ENCODE results near the gene ESR2.
"Not testable (repeated sequence)": the region's sequence is repeated elsewhere in the genome, so short reads cannot be mapped to it uniquely, and the experiment has no call there.

The ESR2 gene

DNA sequence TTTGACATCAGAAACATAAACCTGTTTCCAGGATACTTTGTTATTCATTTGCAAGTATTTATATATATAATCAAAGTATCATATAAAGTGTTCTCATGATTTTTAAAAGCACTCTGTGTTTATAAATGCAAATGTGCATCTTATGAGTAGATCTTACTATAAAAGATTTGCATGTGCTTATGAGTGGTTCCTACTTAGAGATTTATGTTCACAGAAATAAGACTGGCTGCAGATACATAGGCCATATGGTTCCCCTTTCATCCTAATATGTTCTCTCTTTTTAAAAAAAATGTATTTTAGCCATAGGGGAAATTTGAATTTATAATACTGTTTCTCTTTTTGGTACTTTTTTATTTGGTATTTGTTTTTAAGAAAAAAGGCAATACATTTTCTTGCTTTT is 174.2 kb downstream of the ESR2 start:
- H3K27me3 ChIP-seq (ENCODE audit: control insufficient read depth in 1 of 2, insufficient read depth in 2 of 2, low read length in 2 of 2) = no peaks in the 10 kb centered on the region
- H3K9ac ChIP-seq (ENCODE audit: low read depth in 1 of 2, low read length in 2 of 2) = no peak overlapping the region
- H3K27ac ChIP-seq (ENCODE audit: low read depth, low read length) = no peak overlapping the region
- H3K9me3 ChIP-seq (ENCODE audit: control insufficient read depth in 1 of 2, low read length in 2 of 2) = no peaks in the 10 kb centered on the region
- no peak overlapping the region for H3K4me3 ChIP-seq (ENCODE audit: low read depth in 1 of 2, low read length in 2 of 2)
- H3K4me1 ChIP-seq (ENCODE audit: control insufficient read depth in 1 of 2, insufficient read depth in 2 of 2, low read length in 2 of 2) = peaks cover 0 to 2% of the 10 kb centered on the region in 2 donors
- H3K36me3 ChIP-seq (ENCODE audit: control insufficient read depth in 1 of 2, insufficient read depth in 2 of 2, low read length in 2 of 2) = peaks cover 14 to 46% of the 10 kb centered on the region in 2 donors

DNA sequence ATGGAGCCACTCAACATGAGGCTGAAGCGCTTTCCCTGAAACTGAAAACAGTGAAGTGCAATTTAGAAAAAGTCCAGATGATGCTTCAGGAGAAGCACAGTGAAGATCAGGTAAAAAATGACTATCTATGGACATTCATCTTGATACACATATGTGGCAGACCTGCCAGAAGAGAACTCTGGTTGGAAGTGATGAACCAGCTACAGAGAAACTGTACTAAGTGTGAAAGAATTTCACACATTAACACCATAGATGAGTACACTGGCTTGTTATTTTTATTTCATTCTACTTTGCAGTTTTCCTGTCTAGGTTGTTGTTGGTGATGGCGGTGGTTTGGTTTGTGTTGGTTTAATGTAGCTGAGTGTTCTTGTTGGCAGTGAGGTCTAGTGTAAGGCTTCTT is 174.7 kb downstream of the ESR2 start:
- no peak overlapping the region for H3K27ac ChIP-seq (ENCODE audit: low read depth, low read length)
- no peaks in the 10 kb centered on the region for H3K9me3 ChIP-seq (ENCODE audit: control insufficient read depth in 1 of 2, low read length in 2 of 2)
- peaks cover 12 to 48% of the 10 kb centered on the region in 2 donors for H3K36me3 ChIP-seq (ENCODE audit: control insufficient read depth in 1 of 2, insufficient read depth in 2 of 2, low read length in 2 of 2)
- no peaks in the 10 kb centered on the region for H3K27me3 ChIP-seq (ENCODE audit: control insufficient read depth in 1 of 2, insufficient read depth in 2 of 2, low read length in 2 of 2)
- no peak overlapping the region for H3K9ac ChIP-seq (ENCODE audit: low read depth in 1 of 2, low read length in 2 of 2)
- peaks cover 0 to 7% of the 10 kb centered on the region in 2 donors for H3K4me1 ChIP-seq (ENCODE audit: control insufficient read depth in 1 of 2, insufficient read depth in 2 of 2, low read length in 2 of 2)
- H3K4me3 ChIP-seq (ENCODE audit: low read depth in 1 of 2, low read length in 2 of 2) = no peak overlapping the region

DNA sequence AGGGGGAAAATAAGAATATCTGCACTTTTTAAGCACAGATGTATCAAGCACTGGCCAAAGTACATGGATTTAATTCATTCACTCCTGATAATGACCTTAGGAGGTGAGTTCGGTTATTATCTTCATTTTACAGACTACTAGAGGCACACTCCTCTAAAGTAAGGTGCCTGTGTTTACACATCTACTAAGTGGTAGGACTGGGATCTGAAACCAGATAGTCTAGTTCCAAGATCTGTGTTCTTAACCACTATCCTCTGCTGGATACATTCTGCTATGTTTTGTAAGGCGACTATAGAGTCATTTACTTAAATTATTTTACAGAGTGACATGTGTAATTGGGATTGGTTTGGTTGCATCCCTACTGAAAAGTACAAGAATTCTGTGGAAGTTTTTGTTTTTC is 175.3 kb downstream of the ESR2 start:
- Histone ChIP-seq H3K4me3 (ENCODE audit: low read depth in 1 of 2, low read length in 2 of 2) (no peak overlapping the region), H3K4me1 (ENCODE audit: control insufficient read depth in 1 of 2, insufficient read depth in 2 of 2, low read length in 2 of 2) (peaks cover 0 to 10% of the 10 kb centered on the region in 2 donors), H3K27ac (ENCODE audit: low read depth, low read length) (no peak overlapping the region), H3K36me3 (ENCODE audit: control insufficient read depth in 1 of 2, insufficient read depth in 2 of 2, low read length in 2 of 2) (peaks cover 12 to 51% of the 10 kb centered on the region in 2 donors), H3K9ac (ENCODE audit: low read depth in 1 of 2, low read length in 2 of 2) (no peak overlapping the region), H3K27me3 (ENCODE audit: control insufficient read depth in 1 of 2, insufficient read depth in 2 of 2, low read length in 2 of 2) (no peaks in the 10 kb centered on the region), H3K9me3 (ENCODE audit: control insufficient read depth in 1 of 2, low read length in 2 of 2) (no peaks in the 10 kb centered on the region)

DNA sequence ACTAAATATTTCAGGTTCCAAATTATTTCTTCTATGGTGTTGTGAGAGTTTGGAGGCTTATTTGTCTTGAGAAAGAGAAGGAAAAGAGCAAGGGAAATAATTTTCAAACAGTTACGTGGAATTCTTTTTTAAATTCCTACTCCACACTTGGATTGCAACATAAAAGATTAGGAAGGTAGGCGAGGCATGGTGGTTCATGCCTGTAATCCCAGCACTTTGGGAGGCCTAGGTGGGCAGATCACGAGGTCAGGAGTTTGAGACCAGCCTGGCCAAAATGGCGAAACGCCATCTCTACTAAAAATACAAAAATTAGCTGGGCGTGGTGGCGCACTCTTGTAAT is 175.8 kb downstream of the ESR2 start:
- not testable (repeated sequence) for H3K4me1 ChIP-seq (ENCODE audit: control insufficient read depth in 1 of 2, insufficient read depth in 2 of 2, low read length in 2 of 2); H3K9ac ChIP-seq (ENCODE audit: low read depth in 1 of 2, low read length in 2 of 2); H3K27me3 ChIP-seq (ENCODE audit: control insufficient read depth in 1 of 2, insufficient read depth in 2 of 2, low read length in 2 of 2); H3K4me3 ChIP-seq (ENCODE audit: low read depth in 1 of 2, low read length in 2 of 2); H3K9me3 ChIP-seq (ENCODE audit: control insufficient read depth in 1 of 2, low read length in 2 of 2); H3K27ac ChIP-seq (ENCODE audit: low read depth, low read length)
- H3K36me3 ChIP-seq (ENCODE audit: control insufficient read depth in 1 of 2, insufficient read depth in 2 of 2, low read length in 2 of 2) = peaks cover 12 to 48% of the 10 kb centered on the region in 2 donors

DNA sequence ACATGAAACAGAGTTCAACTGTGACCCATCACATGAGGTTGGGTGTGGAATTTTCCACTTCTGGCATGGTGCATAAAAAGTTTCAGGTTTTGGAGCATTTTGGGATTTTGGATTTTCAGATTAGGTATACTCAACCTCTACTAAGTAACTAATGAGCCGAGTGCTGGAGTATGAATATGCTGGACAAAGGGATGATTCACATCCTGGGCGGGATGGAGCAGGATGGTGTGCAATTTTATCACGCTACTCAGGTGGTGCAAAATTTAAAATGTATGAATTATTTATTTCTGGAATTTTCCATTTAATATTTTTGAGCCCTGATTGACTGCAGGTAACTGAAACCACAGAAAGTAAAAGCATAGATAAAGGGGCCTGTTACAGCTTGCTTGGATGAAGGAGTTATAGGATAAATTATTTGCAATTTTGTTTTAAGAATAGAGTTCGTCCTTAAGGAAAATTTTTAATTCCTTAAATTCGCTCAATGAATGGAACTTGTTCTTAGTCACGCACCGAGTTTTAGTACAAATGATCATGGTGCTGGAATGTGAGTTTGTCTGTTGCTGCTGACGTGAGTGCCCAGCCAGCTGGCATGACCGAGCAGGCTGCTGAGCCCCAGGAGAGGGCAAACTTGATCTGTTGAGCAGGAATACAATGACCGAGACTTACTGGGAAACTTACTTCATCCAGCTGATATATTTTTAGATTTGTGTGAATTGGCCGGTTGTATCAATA is 176.3 kb downstream of the ESR2 start:
- no peak overlapping the region for H3K9ac ChIP-seq (ENCODE audit: low read depth in 1 of 2, low read length in 2 of 2)
- H3K4me3 ChIP-seq (ENCODE audit: low read depth in 1 of 2, low read length in 2 of 2) = no peak overlapping the region
- H3K4me1 ChIP-seq (ENCODE audit: control insufficient read depth in 1 of 2, insufficient read depth in 2 of 2, low read length in 2 of 2) = peaks cover 0 to 10% of the 10 kb centered on the region in 2 donors
- H3K36me3 ChIP-seq (ENCODE audit: control insufficient read depth in 1 of 2, insufficient read depth in 2 of 2, low read length in 2 of 2) = peaks cover 12 to 44% of the 10 kb centered on the region in 2 donors
- no peaks in the 10 kb centered on the region for H3K9me3 ChIP-seq (ENCODE audit: control insufficient read depth in 1 of 2, low read length in 2 of 2)
- H3K27ac ChIP-seq (ENCODE audit: low read depth, low read length) = no peak overlapping the region
- no peaks in the 10 kb centered on the region for H3K27me3 ChIP-seq (ENCODE audit: control insufficient read depth in 1 of 2, insufficient read depth in 2 of 2, low read length in 2 of 2)

DNA sequence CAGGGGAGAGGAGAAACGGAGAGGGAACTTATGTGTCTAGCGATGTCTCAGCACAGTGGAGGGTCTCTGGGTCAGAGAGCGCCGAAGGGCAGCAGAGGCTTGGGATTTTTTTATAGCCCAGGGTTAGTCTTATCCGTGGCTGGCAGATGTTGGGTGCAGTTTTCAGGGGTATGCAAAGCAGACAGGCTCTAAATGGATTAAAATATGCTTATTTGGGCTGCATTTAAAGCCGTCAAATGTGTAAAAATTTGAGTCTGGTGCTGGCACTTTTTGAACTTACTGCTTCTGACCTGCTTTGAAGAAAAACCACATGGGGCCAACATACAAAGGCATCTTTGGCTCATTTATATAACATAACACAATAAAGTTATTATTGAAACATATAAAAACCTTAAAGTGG is 178.8 kb downstream of the ESR2 start:
- H3K27ac ChIP-seq (ENCODE audit: low read depth, low read length) = no peak overlapping the region
- no peaks in the 10 kb centered on the region for H3K9me3 ChIP-seq (ENCODE audit: control insufficient read depth in 1 of 2, low read length in 2 of 2)
- H3K4me1 ChIP-seq (ENCODE audit: control insufficient read depth in 1 of 2, insufficient read depth in 2 of 2, low read length in 2 of 2) = peaks cover 3 to 10% of the 10 kb centered on the region in 2 donors
- no peak overlapping the region for H3K9ac ChIP-seq (ENCODE audit: low read depth in 1 of 2, low read length in 2 of 2)
- H3K36me3 ChIP-seq (ENCODE audit: control insufficient read depth in 1 of 2, insufficient read depth in 2 of 2, low read length in 2 of 2) = peaks cover 4 to 23% of the 10 kb centered on the region in 2 donors
- H3K4me3 ChIP-seq (ENCODE audit: low read depth in 1 of 2, low read length in 2 of 2) = no peak overlapping the region
- H3K27me3 ChIP-seq (ENCODE audit: control insufficient read depth in 1 of 2, insufficient read depth in 2 of 2, low read length in 2 of 2) = no peaks in the 10 kb centered on the region

DNA sequence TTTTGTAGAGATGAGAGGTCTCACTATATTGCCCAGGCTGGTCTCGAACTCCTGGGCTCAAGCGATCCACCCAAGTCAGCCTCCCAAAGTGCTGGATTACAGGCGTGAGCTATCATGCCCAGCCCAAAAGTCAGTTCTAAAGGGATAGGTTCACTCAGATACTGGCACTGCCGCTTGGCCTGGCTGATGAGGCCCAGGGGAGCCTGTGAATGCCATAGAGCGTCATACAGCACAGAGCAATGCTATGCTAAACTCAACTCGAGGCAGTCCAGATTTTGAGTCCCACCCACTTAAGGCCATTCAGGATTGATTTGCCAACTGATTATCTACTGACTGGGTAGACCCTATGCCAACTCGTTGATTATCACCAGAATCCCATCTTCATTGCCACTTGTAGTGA is 179.4 kb downstream of the ESR2 start:
- no peak overlapping the region for H3K27ac ChIP-seq (ENCODE audit: low read depth, low read length)
- H3K27me3 ChIP-seq (ENCODE audit: control insufficient read depth in 1 of 2, insufficient read depth in 2 of 2, low read length in 2 of 2) = no peaks in the 10 kb centered on the region
- H3K9me3 ChIP-seq (ENCODE audit: control insufficient read depth in 1 of 2, low read length in 2 of 2) = no peaks in the 10 kb centered on the region
- H3K4me1 ChIP-seq (ENCODE audit: control insufficient read depth in 1 of 2, insufficient read depth in 2 of 2, low read length in 2 of 2) = peaks cover 3 to 13% of the 10 kb centered on the region in 2 donors
- no peak overlapping the region for H3K4me3 ChIP-seq (ENCODE audit: low read depth in 1 of 2, low read length in 2 of 2)
- H3K9ac ChIP-seq (ENCODE audit: low read depth in 1 of 2, low read length in 2 of 2) = no peak overlapping the region
- peaks cover 4 to 17% of the 10 kb centered on the region in 2 donors for H3K36me3 ChIP-seq (ENCODE audit: control insufficient read depth in 1 of 2, insufficient read depth in 2 of 2, low read length in 2 of 2)

DNA sequence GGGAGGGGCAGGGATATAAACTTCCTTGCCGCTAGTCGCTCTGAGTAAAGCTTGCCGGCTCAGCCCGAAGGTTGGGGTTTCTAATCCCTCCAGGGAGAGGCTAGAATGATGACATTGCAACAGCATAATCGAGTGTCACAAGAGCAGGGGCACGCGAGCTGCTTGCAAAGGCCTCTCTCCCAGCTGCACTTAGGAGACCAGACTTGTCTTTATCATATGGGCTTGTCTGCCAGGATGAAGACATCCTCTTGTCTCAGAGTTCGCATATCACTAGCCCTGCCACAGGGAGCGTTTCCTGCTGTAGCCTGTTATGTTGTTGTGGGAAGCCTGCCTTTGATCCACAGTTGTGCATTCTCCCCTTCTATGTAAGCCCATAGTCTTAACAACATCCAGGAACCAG is 180.0 kb downstream of the ESR2 start:
- H3K9me3 ChIP-seq (ENCODE audit: control insufficient read depth in 1 of 2, low read length in 2 of 2) = no peaks in the 10 kb centered on the region
- H3K4me3 ChIP-seq (ENCODE audit: low read depth in 1 of 2, low read length in 2 of 2) = peak overlapping the region; percentile 57 to 65
- H3K36me3 ChIP-seq (ENCODE audit: control insufficient read depth in 1 of 2, insufficient read depth in 2 of 2, low read length in 2 of 2) = peaks cover 0 to 11% of the 10 kb centered on the region in 2 donors
- peak overlapping the region in 1 of 2 donors; percentile 9 for H3K9ac ChIP-seq (ENCODE audit: low read depth in 1 of 2, low read length in 2 of 2)
- H3K27me3 ChIP-seq (ENCODE audit: control insufficient read depth in 1 of 2, insufficient read depth in 2 of 2, low read length in 2 of 2) = no peaks in the 10 kb centered on the region
- no peak overlapping the region for H3K27ac ChIP-seq (ENCODE audit: low read depth, low read length)
- peaks cover 3 to 13% of the 10 kb centered on the region in 2 donors for H3K4me1 ChIP-seq (ENCODE audit: control insufficient read depth in 1 of 2, insufficient read depth in 2 of 2, low read length in 2 of 2)

DNA sequence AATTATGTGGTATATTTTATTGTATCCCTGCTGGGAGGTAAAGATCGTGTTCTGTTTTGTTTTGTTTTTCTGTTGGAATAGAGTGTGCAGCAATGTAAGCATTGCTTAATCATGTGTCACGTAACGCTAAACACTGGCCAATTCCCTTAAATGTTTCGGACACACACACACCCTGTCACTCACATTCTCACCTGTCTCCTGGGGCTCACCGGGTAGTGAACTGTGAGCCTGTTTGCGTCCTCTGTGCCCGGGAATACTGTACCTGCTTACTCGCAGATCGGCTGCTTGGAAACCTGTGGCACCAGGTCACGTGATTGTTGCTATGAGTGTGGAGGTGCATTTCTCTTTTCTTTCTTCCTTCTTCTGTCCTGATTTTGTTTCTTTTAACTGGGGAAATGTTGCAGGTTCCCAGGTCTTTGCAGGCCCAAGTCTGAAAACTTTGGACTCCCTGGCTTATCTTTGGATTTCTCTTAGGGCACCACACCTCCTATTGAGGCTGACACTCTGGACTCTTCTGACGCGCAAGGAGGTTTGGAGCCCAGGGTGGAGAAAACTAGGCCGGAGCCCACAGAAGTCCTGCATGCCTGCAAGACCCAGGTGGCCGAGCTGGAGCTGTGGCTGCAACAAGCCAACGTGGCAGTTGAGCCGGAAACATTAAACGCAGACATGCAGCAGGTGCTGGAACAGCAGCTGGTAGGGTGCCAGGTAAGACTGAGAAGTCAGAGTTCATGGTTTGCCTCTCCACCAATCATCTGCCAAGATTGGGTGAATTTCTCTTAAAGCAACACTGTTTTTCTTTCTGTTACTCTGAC is 181.1 kb downstream of the ESR2 start:
- H3K27ac ChIP-seq (ENCODE audit: low read depth, low read length) = peak overlapping the region; percentile 53
- H3K4me3 ChIP-seq (ENCODE audit: low read depth in 1 of 2, low read length in 2 of 2) = peak overlapping the region; percentile 57 to 65
- H3K4me1 ChIP-seq (ENCODE audit: control insufficient read depth in 1 of 2, insufficient read depth in 2 of 2, low read length in 2 of 2) = peaks cover 3 to 13% of the 10 kb centered on the region in 2 donors
- peak overlapping the region; percentile 5 to 48 for H3K9ac ChIP-seq (ENCODE audit: low read depth in 1 of 2, low read length in 2 of 2)
- H3K27me3 ChIP-seq (ENCODE audit: control insufficient read depth in 1 of 2, insufficient read depth in 2 of 2, low read length in 2 of 2) = no peaks in the 10 kb centered on the region
- H3K9me3 ChIP-seq (ENCODE audit: control insufficient read depth in 1 of 2, low read length in 2 of 2) = no peaks in the 10 kb centered on the region
- peaks cover 0 to 13% of the 10 kb centered on the region in 2 donors for H3K36me3 ChIP-seq (ENCODE audit: control insufficient read depth in 1 of 2, insufficient read depth in 2 of 2, low read length in 2 of 2)

DNA sequence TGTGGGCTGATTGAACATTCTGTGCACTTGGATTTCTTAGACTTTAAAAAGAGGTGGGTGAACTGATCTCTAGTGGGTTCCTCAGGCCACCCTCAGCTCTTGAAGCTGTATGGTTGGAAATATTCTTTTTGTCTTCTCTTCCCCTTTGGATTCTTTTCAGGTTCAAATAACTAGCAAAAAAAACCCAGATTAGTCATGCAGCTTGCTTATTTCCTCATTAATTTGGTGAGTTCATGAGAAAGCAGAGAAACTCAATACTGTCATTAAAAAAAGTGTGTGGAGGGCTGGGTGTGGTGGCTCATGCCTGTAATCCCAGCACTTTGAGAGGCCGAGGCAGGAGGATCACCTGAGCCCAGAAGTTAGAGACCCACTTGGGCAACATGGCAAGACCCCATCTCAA is 183.4 kb downstream of the ESR2 start:
- H3K4me3 ChIP-seq (ENCODE audit: low read depth in 1 of 2, low read length in 2 of 2) = no peak overlapping the region
- H3K27me3 ChIP-seq (ENCODE audit: control insufficient read depth in 1 of 2, insufficient read depth in 2 of 2, low read length in 2 of 2) = no peaks in the 10 kb centered on the region
- peaks cover 0 to 16% of the 10 kb centered on the region in 2 donors for H3K36me3 ChIP-seq (ENCODE audit: control insufficient read depth in 1 of 2, insufficient read depth in 2 of 2, low read length in 2 of 2)
- no peak overlapping the region for H3K9ac ChIP-seq (ENCODE audit: low read depth in 1 of 2, low read length in 2 of 2)
- peaks cover 3 to 13% of the 10 kb centered on the region in 2 donors for H3K4me1 ChIP-seq (ENCODE audit: control insufficient read depth in 1 of 2, insufficient read depth in 2 of 2, low read length in 2 of 2)
- no peaks in the 10 kb centered on the region for H3K9me3 ChIP-seq (ENCODE audit: control insufficient read depth in 1 of 2, low read length in 2 of 2)
- H3K27ac ChIP-seq (ENCODE audit: low read depth, low read length) = no peak overlapping the region
